Smooth muscle cell (in vitro differentiated cells): ENCODE data around the gene CDH13. TPM values are rescaled to one million over a fixed set of nuclear protein-coding genes. Genes with fewer than 3 reads are reported as not detected.
A peak's percentile ranks its signal among the peaks of the same experiment; 100 is the strongest.

Experiments
- DNase-seq: peaks from one replicate; lab custom pipeline; 2025; ENCODE audit not compliant: unreplicated experiment; lab: John Stamatoyannopoulos, UW
- H2AFZ ChIP-seq: fragments of 200-600 bp; sonication (generic); 2 replicates; pipeline ENCODE4 v1.6.0; 2016; ENCODE audit warnings: antibody characterized with exemption, low read depth, mild to moderate bottlenecking
- H3F3A ChIP-seq: fragments of 200-600 bp; sonication (generic); 2 replicates; pipeline ENCODE4 v1.6.0; 2017; ENCODE audit warnings: antibody characterized with exemption, low read depth
- H3K27ac ChIP-seq: fragments of 200-600 bp; sonication (generic); 2 replicates; pipeline ENCODE4 v1.5.1; 2016; ENCODE audit warnings: low read depth, mild to moderate bottlenecking
- H3K27me3 ChIP-seq: fragments of 200-600 bp; sonication (generic); 2 replicates; pipeline ENCODE4 v1.6.1; 2016; ENCODE audit warnings: low read depth, mild to moderate bottlenecking
- H3K36me3 ChIP-seq: fragments of 200-600 bp; sonication (generic); 2 replicates; pipeline ENCODE4 v1.5.1; 2016; ENCODE audit warnings: low read depth
- H3K4me1 ChIP-seq: fragments of 200-600 bp; sonication (generic); 2 replicates; pipeline ENCODE4 v1.5.1; 2016; ENCODE audit warnings: low read depth
- H3K4me2 ChIP-seq: fragments of 200-600 bp; sonication (generic); 2 replicates; pipeline ENCODE4 v1.6.0; 2016; ENCODE audit warnings: mild to moderate bottlenecking
- H3K4me3 ChIP-seq: fragments of 200-600 bp; sonication (generic); 2 replicates; pipeline ENCODE4 v1.5.1; 2016; ENCODE audit warnings: mild to moderate bottlenecking
- H3K79me2 ChIP-seq: fragments of 200-600 bp; sonication (generic); 2 replicates; pipeline ENCODE4 v1.6.0; 2016; ENCODE audit warnings: low read depth, mild to moderate bottlenecking
- H3K9ac ChIP-seq: fragments of 200-600 bp; sonication (generic); 2 replicates; pipeline ENCODE4 v1.6.0; 2016; ENCODE audit warnings: low read depth
- H3K9me3 ChIP-seq: fragments of 200-600 bp; sonication (generic); replicated peaks from 2 replicates; pipeline ENCODE4 v1.5.1; 2016; ENCODE audit warnings: low read depth
- H4K20me1 ChIP-seq: fragments of 200-600 bp; sonication (generic); 2 replicates; pipeline ENCODE4 v1.6.0; 2016; ENCODE audit warnings: low read depth
- WGBS: methylation state at CpG from one replicate; pipeline ENCODE4 v1.1.7; 2016; ENCODE audit warnings: low lambda C conversion rate; 5-methylcytosine and 5-hydroxymethylcytosine counted together
- polyA plus RNA-seq: library from polyadenylated mRNA; unstranded; fragments of >200 nt; fragmentation: Nextera tagmentation; extraction: Ambion mirVana; gene quantifications from 2 replicates; pipeline ENCODE4 v1.2.1, GENCODE V29; 2016
- total RNA-seq: library from RNA; depleted of rRNA; stranded (reverse); fragments of >200 nt; gene quantifications from 2 replicates; pipeline ENCODE4 v1.2.3, GENCODE V29; 2014
- TF ChIP-seq, protein P1 (sequence below): fragments of 200-600 bp; sonication (generic); IDR thresholded peaks from 2 replicates; pipeline ENCODE4 v1.5.1; 2017; ENCODE audit warnings: borderline replicate concordance, mild to moderate bottlenecking, antibody characterized with exemption; ENCODE audit not compliant: insufficient read depth, poor library complexity, severe bottlenecking

Gene CDH13
- total and polyA plus RNA-seq, 2 experiments from 2014 or later, result 12.1 to 32.2 TPM

DNA sequence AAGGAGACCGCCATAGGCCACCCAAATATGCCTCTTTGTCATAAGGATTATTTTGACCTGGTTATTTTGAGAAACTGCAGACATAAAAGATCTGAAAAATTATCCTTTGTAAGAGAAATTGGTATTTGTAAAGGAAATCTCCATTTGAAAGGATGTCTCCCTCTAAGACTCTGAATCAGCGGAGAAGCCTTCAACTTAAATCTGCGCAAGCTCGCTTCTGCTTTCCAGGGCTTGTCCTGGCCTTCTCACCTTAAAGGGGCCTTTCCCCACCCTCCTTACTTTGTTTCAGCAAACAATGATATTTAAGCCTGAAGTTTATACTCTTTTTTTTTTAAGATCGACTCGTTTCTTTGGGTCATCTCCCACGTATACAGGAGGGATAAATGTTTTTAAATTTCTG lies 1215.5 kb downstream of the CDH13 start:
- peak overlapping the region; percentile 49 for H3K4me2 ChIP-seq
- H3K4me3 ChIP-seq, result no peak overlapping the region
- H3F3A ChIP-seq, result no peaks in the 10 kb centered on the region
- H3K27ac ChIP-seq, result no peak overlapping the region
- peak overlapping the region; percentile 40 for H2AFZ ChIP-seq
- no peaks in the 10 kb centered on the region for H3K9me3 ChIP-seq
- H4K20me1 ChIP-seq, result no peaks in the 10 kb centered on the region
- H3K79me2 ChIP-seq, result no peaks in the 10 kb centered on the region
- H3K4me1 ChIP-seq, result peaks cover 13% of the 10 kb centered on the region
- no peaks in the 10 kb centered on the region for H3K36me3 ChIP-seq
- no peak for DNase-seq
- H3K9ac ChIP-seq, result no peak overlapping the region
- no peaks in the 10 kb centered on the region for H3K27me3 ChIP-seq
- TF ChIP-seq, protein P1, sequence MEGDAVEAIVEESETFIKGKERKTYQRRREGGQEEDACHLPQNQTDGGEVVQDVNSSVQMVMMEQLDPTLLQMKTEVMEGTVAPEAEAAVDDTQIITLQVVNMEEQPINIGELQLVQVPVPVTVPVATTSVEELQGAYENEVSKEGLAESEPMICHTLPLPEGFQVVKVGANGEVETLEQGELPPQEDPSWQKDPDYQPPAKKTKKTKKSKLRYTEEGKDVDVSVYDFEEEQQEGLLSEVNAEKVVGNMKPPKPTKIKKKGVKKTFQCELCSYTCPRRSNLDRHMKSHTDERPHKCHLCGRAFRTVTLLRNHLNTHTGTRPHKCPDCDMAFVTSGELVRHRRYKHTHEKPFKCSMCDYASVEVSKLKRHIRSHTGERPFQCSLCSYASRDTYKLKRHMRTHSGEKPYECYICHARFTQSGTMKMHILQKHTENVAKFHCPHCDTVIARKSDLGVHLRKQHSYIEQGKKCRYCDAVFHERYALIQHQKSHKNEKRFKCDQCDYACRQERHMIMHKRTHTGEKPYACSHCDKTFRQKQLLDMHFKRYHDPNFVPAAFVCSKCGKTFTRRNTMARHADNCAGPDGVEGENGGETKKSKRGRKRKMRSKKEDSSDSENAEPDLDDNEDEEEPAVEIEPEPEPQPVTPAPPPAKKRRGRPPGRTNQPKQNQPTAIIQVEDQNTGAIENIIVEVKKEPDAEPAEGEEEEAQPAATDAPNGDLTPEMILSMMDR, result no peak
- 62% methylated on average over 7 of the region's 7 CpGs for WGBS

DNA sequence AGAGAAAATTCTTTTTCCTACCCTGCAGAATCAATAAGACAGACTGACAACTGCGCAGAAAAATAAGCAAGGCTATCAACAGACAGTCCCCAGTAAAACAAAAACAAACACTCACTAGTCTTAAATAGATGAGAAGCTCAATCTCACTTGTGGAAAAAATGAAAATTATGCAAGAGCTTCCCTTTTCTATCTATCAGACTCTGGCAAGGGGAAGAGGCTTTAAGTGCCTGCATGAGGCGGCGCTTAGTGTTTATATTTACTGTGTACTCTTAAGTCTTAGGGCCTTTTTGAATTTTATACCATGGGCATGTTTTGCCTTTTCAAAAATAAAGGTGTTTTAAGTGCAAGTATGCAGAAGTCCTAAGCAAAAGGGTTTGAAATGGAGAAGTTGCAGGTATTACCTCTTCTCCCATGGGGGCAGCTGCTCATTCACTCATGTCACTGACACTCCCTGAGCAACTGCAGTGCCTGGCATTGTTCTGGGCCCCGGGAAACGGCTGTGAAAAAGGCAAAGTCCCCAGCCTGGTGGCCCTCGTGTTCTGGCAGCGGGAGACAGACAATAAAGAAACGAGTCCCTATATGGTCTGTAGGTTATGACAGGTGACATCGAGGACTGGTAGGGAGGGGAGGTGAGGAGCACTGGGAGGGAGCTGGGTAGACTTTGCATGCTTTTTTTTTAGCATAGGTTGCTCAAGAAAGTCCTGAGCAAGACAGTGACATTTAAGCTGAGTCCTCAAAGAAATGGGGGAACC lies 1216.2 kb downstream of the CDH13 start:
- H3K4me3 ChIP-seq, result no peak overlapping the region

DNA sequence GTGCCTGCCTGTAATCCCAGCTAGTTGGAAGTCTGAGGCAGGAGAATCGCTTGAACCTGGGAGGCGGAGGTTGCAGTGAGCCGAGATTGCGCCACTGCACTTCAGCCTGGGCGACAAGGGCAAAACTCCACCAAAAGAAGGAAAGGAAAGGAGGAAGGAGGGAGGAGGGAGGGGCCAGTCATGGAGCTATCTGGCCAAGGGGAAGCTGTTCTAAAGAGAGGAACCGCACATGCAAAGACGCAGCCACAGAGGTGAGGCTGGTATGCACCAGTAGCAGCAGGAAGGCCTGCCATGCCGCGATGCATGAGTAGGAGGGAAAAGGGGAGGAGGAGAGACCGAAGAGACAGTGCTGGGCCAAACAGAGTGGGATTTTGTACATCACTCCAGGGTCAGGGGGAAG lies 1216.9 kb downstream of the CDH13 start:
- Histone ChIP-seq H4K20me1 (no peaks in the 10 kb centered on the region), H3K27me3 (no peaks in the 10 kb centered on the region), H3F3A (no peaks in the 10 kb centered on the region), H3K79me2 (no peaks in the 10 kb centered on the region), H3K9me3 (no peaks in the 10 kb centered on the region), H3K4me2 (no peak overlapping the region), H3K36me3 (no peaks in the 10 kb centered on the region), H2AFZ (no peak overlapping the region), H3K9ac (no peak overlapping the region), H3K27ac (no peak overlapping the region), H3K4me3 (no peak overlapping the region), H3K4me1 (peaks cover 13% of the 10 kb centered on the region)
- 68% methylated on average over 10 of the region's 10 CpGs for WGBS
- TF ChIP-seq, protein P1, result no peak
- DNase-seq, result no peak

More for the DNA sequence above, 1216.2 kb downstream of the CDH13 start:
- no peaks in the 10 kb centered on the region for H3K9me3 ChIP-seq
- no peaks in the 10 kb centered on the region for H3K27me3 ChIP-seq
- H3K36me3 ChIP-seq, result no peaks in the 10 kb centered on the region
- H4K20me1 ChIP-seq, result no peaks in the 10 kb centered on the region
- 52% methylated on average over 9 of the region's 9 CpGs for WGBS
- TF ChIP-seq, protein P1, result no peak
- H2AFZ ChIP-seq, result peak overlapping the region; percentile 40
- no peak overlapping the region for H3K9ac ChIP-seq
- H3K79me2 ChIP-seq, result no peaks in the 10 kb centered on the region
- no peak overlapping the region for H3K27ac ChIP-seq
- H3K4me1 ChIP-seq, result peaks cover 13% of the 10 kb centered on the region
- H3K4me2 ChIP-seq, result peak overlapping the region; percentile 49
- DNase-seq, result no peak
- H3F3A ChIP-seq, result no peaks in the 10 kb centered on the region

DNA sequence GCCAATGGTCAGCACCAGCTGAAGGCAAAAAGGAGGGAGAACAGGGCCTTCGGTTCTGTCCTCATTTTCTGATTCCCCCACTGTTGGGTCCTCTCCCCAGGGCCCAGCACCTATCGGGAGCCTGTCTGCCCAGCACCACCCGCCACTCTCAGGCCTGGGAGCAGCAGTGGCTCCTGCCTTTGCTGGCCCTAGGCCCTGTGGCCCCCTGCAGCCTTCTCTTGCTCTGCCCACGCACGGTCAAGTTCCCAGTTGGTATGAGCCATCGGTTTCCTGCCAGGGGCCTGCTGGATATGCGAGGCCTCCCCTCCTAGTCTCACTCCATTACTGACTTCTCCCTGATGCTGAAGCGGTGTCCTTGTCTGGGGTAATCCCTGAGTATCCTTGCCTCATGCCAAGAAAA lies 1218.5 kb downstream of the CDH13 start:
- no peaks in the 10 kb centered on the region for H3K27me3 ChIP-seq
- TF ChIP-seq, protein P1, result no peak
- H2AFZ ChIP-seq, result no peak overlapping the region
- H3K4me2 ChIP-seq, result no peak overlapping the region
- no peaks in the 10 kb centered on the region for H3K9me3 ChIP-seq
- H3K4me3 ChIP-seq, result no peak overlapping the region
- no peaks in the 10 kb centered on the region for H4K20me1 ChIP-seq
- 96% methylated on average over 8 of the region's 8 CpGs for WGBS
- no peaks in the 10 kb centered on the region for H3K79me2 ChIP-seq
- H3K9ac ChIP-seq, result no peak overlapping the region
- H3K36me3 ChIP-seq, result no peaks in the 10 kb centered on the region
- peaks cover 15% of the 10 kb centered on the region for H3K4me1 ChIP-seq
- no peaks in the 10 kb centered on the region for H3F3A ChIP-seq
- H3K27ac ChIP-seq, result no peak overlapping the region
- DNase-seq, result no peak
